Bronchial epithelial cell (primary cell): ENCODE data around the gene ZCCHC14. TPM values are rescaled to one million over a fixed set of nuclear protein-coding genes. Genes with fewer than 3 reads are reported as not detected.
"Not testable (repeated sequence)": the region's sequence is repeated elsewhere in the genome, so short reads cannot be mapped to it uniquely, and the experiment has no call there.

Experiments used
- DNase-seq: peaks from one replicate; pipeline ENCODE4 v3.0.0-alpha.2; 2010; ENCODE audit warnings: low read depth
- FAIRE-seq: peaks from 2 replicates; lab custom pipeline; 2011; peaks lifted over from hg19 to GRCh38; lab: Jason Lieb, UNC
- H3K27me3 ChIP-seq: 2 replicates; pipeline ENCODE4 v1.5.1; 2011; ENCODE audit warnings: low read length; ENCODE audit not compliant: control insufficient read depth, insufficient read depth
- H3K36me3 ChIP-seq: 2 replicates; pipeline ENCODE4 v1.5.1; 2011; ENCODE audit warnings: low read length; ENCODE audit not compliant: control insufficient read depth, insufficient read depth
- H3K4me3 ChIP-seq: 2 replicates; pipeline ENCODE4 v1.5.1; 2011; ENCODE audit warnings: mild to moderate bottlenecking, low read depth, low read length, control low read depth
- total RNA-seq: library from RNA; depleted of rRNA; stranded (reverse); fragments of >200 nt; gene quantifications from 2 replicates; pipeline ENCODE4 v1.2.1, GENCODE V29; 2014
- TF ChIP-seq, protein P1 (sequence below): IDR thresholded peaks from 2 replicates; pipeline ENCODE4 v1.5.1; 2011; ENCODE audit warnings: mild to moderate bottlenecking, moderate library complexity, low read length, control low read depth, inconsistent platforms; ENCODE audit not compliant: insufficient read depth, severe bottlenecking

ZCCHC14 gene
- total RNA-seq, 1 donor from 2014 or later: 2.9 TPM

GRCh38 chr16:87393680-87394055 lies 99.2 kb downstream of the ZCCHC14 start:
- FAIRE-seq: no peak
- H3K36me3 ChIP-seq: peaks cover 12% of the 10 kb centered on the region
- no peak for DNase-seq
- no peaks in the 10 kb centered on the region for H3K27me3 ChIP-seq
- peak overlapping the region; percentile 67 for H3K4me3 ChIP-seq
- TF ChIP-seq, protein P1, sequence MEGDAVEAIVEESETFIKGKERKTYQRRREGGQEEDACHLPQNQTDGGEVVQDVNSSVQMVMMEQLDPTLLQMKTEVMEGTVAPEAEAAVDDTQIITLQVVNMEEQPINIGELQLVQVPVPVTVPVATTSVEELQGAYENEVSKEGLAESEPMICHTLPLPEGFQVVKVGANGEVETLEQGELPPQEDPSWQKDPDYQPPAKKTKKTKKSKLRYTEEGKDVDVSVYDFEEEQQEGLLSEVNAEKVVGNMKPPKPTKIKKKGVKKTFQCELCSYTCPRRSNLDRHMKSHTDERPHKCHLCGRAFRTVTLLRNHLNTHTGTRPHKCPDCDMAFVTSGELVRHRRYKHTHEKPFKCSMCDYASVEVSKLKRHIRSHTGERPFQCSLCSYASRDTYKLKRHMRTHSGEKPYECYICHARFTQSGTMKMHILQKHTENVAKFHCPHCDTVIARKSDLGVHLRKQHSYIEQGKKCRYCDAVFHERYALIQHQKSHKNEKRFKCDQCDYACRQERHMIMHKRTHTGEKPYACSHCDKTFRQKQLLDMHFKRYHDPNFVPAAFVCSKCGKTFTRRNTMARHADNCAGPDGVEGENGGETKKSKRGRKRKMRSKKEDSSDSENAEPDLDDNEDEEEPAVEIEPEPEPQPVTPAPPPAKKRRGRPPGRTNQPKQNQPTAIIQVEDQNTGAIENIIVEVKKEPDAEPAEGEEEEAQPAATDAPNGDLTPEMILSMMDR: no peak

DNA sequence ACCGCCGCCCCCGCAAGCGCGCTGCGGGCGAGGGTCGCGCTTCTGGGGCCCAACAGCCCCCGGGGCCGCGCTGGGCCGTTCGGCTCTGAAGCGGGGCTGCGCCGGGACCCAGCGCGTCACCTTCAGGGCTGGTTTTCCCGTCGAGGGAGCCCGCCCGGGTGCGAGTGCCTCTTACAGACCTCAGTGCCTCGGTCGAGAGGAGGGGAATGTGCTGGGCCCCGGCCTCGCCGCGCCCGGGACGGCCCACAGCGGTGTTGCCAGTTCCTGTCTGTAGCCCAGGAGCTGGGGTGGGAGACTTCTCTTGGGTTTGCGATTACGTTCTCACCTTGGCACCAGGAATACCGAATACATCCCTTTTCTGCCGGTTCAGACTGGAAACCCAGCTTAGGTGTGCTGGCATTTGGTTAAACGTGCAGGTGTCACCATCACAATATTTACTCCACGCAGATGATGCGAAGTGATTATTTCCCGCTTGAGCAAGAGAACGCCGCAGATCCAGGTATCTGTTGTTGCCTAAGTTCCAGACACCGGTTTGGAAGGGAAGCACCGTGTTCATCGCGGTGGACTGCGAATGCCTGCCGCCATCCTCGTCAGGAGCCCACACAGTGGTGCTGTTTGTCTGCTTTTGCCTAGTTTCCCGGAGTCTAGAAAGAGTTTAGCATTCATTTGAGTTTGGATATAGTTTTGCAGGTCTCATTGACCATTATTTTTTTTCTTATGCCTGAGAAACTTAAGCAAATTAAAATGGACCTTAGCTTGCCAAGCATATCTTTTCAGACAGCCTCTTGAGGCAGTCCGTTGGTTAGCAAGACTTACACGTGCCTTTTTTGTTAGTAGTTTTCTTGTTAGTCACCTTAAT lies 99.8 kb downstream of the ZCCHC14 start:
- no peak for FAIRE-seq
- peak overlapping the region; percentile 67 for H3K4me3 ChIP-seq
- H3K36me3 ChIP-seq: peaks cover 8% of the 10 kb centered on the region
- no peaks in the 10 kb centered on the region for H3K27me3 ChIP-seq
- peak; percentile 46 for DNase-seq
- TF ChIP-seq, protein P1: no peak

DNA sequence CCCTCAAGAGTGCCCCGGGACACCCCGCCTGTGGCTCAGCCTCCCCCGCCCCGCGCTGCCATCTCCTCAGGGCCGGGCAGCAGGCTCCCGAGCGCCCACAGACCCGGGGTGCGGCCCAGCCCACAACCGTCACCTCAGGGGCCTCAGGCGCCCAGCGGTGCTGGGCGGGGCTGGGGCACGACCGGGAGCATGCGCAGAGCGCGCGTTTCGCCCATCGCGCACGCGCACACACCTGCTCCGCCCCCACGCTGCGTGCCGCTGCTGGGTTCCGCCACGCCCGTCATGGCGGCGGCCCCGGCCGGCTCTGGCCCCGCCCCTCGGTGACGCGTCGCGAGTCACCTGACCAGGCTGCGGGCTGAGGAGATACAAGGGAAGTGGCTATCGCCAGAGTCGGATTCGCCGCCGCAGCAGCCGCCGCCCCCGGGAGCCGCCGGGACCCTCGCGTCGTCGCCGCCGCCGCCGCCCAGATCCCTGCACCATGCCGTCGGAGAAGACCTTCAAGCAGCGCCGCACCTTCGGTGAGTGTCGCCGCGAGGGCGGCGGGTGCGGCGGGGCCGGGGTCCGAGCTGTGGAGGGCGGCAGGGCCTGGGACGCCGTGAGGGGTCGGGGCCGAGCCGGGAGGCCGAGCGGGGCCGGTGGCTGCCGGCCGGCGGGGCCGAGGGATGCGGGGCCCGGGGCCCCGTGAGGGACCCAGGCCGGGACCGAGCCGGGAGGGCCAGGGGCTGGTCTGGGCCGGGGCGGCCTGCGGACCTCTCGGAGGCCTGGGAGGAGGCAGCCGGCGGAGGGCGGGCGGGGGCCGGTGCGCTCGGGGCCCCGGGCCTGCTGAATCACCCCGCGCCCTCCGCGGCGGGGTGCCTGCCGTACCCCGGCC lies 100.6 kb downstream of the ZCCHC14 start, which contains the start of gene MAP1LC3B:
Gene MAP1LC3B, plus strand, starts transcription at position 387 of the 871 bp plus-strand sequence. Its CDS starts 92 bp downstream, at position 479.
- Histone ChIP-seq H3K36me3 (peaks cover 8% of the 10 kb centered on the region), H3K4me3 (peak within 1 kb of the TSS; percentile 67), H3K27me3 (no peaks in the 10 kb centered on the region)
- DNase-seq (peak; percentile 85), FAIRE-seq (no peak)
- TF ChIP-seq, protein P1: no peak

DNA sequence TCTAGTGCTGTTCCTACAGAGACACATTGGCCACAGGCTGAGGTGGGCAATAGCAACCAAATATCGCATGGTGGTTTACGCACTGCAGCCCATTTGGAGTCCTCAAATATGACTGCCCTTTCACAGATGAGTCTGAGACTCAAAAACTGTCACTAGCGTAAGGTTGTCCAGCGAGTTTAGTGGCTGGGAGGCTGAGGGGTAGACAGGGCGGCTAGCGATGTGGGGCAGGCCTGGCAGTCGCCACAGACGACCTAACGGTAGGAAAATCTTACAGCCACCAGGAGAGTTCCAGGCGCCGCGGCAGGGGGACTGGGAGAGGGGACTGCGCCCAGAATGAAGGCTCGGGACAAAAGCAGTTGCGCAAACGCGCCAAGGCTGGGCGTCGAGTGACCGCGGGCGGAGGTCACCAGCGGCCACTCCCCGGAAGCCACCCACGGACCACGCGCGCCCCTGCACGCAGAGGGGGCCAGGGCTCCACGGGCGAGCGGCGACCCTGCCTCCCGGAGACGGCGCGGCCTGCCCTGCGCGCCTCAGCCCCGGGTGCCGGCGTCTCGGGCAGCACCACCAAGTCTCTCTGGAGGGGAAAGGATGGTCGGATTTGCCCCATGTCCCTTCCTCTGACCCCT lies 101.4 kb downstream of the ZCCHC14 start:
- H3K36me3 ChIP-seq: peaks cover 8% of the 10 kb centered on the region
- TF ChIP-seq, protein P1: no peak
- no peak for DNase-seq
- peak overlapping the region; percentile 67 for H3K4me3 ChIP-seq
- H3K27me3 ChIP-seq: no peaks in the 10 kb centered on the region
- no peak for FAIRE-seq

GRCh38 chr16:87390641-87391323 lies 102.0 kb downstream of the ZCCHC14 start:
- Histone ChIP-seq H3K4me3 (no peak overlapping the region), H3K36me3 (peaks cover 8% of the 10 kb centered on the region), H3K27me3 (no peaks in the 10 kb centered on the region)
- FAIRE-seq (no peak), DNase-seq (no peak)
- TF ChIP-seq, protein P1: no peak

DNA sequence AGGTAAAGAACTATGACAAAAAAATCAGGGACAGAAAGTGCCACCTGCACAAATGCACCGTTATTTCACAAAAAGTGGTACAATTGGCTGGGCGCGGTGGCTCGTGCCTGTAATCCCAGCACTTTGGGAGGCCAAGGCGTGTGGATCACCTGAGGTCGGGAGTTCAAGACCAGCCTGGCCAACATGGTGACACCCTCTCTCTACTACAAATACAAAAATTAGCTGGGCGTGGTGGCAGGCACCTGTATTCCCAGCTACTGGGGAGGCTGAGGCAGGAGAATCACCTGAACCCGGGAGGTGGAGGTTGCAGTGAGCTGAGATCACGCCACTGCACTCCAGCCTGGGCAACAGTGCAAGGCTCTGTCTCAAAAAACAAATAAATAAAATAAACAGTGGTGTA lies 102.9 kb downstream of the ZCCHC14 start:
- FAIRE-seq: not testable (repeated sequence)

More for the DNA sequence above, 102.9 kb downstream of the ZCCHC14 start:
- not testable (repeated sequence) for H3K36me3 ChIP-seq, H3K4me3 ChIP-seq, DNase-seq, H3K27me3 ChIP-seq
